ENCODE measurements around the gene TBC1D20.
"Not testable (repeated sequence)": the region's sequence is repeated elsewhere in the genome, so short reads cannot be mapped to it uniquely, and the experiment has no call there.

Gene TBC1D20

GRCh38 chr20:476561-477249, 14.4 kb upstream of the TBC1D20 start:
- not testable (repeated sequence) for DNase-seq (ENCODE audit: low read depth, low spot score)

GRCh38 chr20:475463-476357, 13.4 kb upstream of the TBC1D20 start:
- no peak for DNase-seq (ENCODE audit: low read depth, low spot score)

GRCh38 chr20:474581-474980, 12.2 kb upstream of the TBC1D20 start:
- no peak for DNase-seq (ENCODE audit: low read depth, low spot score)

GRCh38 chr20:472889-473292, 10.6 kb upstream of the TBC1D20 start:
- no peak for DNase-seq (ENCODE audit: low read depth, low spot score)

- DNase-seq (ENCODE audit: low read depth, low spot score) = no peak
These were observed 10.0 kb upstream of the TBC1D20 start for GRCh38 chr20:472137-472846.

GRCh38 chr20:469746-470490, 7.6 kb upstream of the TBC1D20 start:
- no peak for DNase-seq (ENCODE audit: low read depth, low spot score)

GRCh38 chr20:467755-468154, 5.4 kb upstream of the TBC1D20 start:
- DNase-seq (ENCODE audit: low read depth, low spot score) = no peak

GRCh38 chr20:461254-462198, 807 bp downstream of the TBC1D20 start:
- DNase-seq (ENCODE audit: low read depth, low spot score) = no peak

GRCh38 chr20:460707-461106, 1.6 kb downstream of the TBC1D20 start:
- no peak for DNase-seq (ENCODE audit: low read depth, low spot score)

- no peak for DNase-seq (ENCODE audit: low read depth, low spot score)
These were observed 2.2 kb downstream of the TBC1D20 start for GRCh38 chr20:460180-460579.

- DNase-seq (ENCODE audit: low read depth, low spot score) = no peak
These were observed 3.6 kb downstream of the TBC1D20 start for GRCh38 chr20:458776-459175.

- DNase-seq (ENCODE audit: low read depth, low spot score) = no peak
These were observed 7.4 kb downstream of the TBC1D20 start for GRCh38 chr20:454951-455350.

GRCh38 chr20:452021-452420, 10.3 kb downstream of the TBC1D20 start:
- not testable (repeated sequence) for DNase-seq (ENCODE audit: low read depth, low spot score)

GRCh38 chr20:445514-446336, 16.6 kb downstream of the TBC1D20 start:
- no peak for DNase-seq (ENCODE audit: low read depth, low spot score)

GRCh38 chr20:444862-445426, 17.4 kb downstream of the TBC1D20 start:
- no peak for DNase-seq (ENCODE audit: low read depth, low spot score)

GRCh38 chr20:444117-444516, 18.2 kb downstream of the TBC1D20 start:
- DNase-seq (ENCODE audit: low read depth, low spot score) = no peak

- no peak for DNase-seq (ENCODE audit: low read depth, low spot score)
These were observed 19.0 kb downstream of the TBC1D20 start for GRCh38 chr20:443223-443775.

- no peak for DNase-seq (ENCODE audit: low read depth, low spot score)
These were observed 21.7 kb downstream of the TBC1D20 start for GRCh38 chr20:440636-441035.

- DNase-seq (ENCODE audit: low read depth, low spot score) = no peak
These were observed 22.2 kb downstream of the TBC1D20 start for GRCh38 chr20:440148-440547.

Data from activated naive CD8-positive, alpha-beta T cell treated with anti-CD3 and anti-CD28 coated beads, Interleukin-2, amount 50 U/mL, for 16 hours (primary cell).